HepG2 (cell line): Measurements from ENCODE around the gene IER5L.

Source experiments
- CEBPB ChIP-seq: IDR thresholded peaks from 2 replicates; pipeline ENCODE4 v1.6.1; 2011; ENCODE audit warnings: low read depth, low read length, improper control_type of control experiment, borderline replicate concordance
- ETV5 ChIP-seq: IDR thresholded peaks from 2 replicates; pipeline ENCODE4 v1.6.1; 2018; ENCODE audit warnings: missing biosample characterization, missing genetic modification reagents, inconsistent platforms, borderline replicate concordance
- TF ChIP-seq, protein P1 (sequence below): sonication (generic); formaldehyde crosslinking; IDR thresholded peaks from 2 replicates; pipeline ENCODE4 v1.5.1; 2020; ENCODE audit warnings: missing genetic modification reagents, mild to moderate bottlenecking, borderline replicate concordance
- TF ChIP-seq, protein P2 (sequence below): sonication (generic); formaldehyde crosslinking; IDR thresholded peaks from 2 replicates; pipeline ENCODE4 v1.5.0; 2020; ENCODE audit warnings: mild to moderate bottlenecking, missing genetic modification reagents, moderate library complexity
- TF ChIP-seq, protein P3 (sequence below): sonication (generic); formaldehyde crosslinking; IDR thresholded peaks from 2 replicates; pipeline ENCODE4 v1.4.0; 2020; ENCODE audit warnings: low read depth, missing genetic modification reagents

DNA sequence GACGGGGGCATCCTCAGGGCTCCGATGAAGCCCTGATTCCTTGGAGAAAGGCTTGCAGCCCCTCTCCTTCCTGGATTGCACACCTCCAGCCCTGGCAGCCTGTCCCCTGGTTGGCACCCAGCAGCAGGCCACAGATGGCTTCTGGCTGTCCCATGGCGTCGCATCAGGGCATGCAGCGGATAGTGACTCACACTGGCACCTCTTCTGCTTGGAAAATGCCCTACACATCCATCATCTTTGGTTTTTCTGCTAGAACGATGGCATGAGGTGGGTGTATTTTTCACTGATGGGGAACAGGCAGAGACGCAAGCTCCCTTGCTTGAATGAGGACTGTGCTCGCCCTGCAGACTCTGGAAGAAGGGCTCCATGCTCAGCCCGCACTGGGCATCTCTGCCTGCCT is 23.2 kb upstream of the IER5L start:
- TF ChIP-seq ETV5 (no peak), CEBPB (no peak)
- TF ChIP-seq, protein P1, sequence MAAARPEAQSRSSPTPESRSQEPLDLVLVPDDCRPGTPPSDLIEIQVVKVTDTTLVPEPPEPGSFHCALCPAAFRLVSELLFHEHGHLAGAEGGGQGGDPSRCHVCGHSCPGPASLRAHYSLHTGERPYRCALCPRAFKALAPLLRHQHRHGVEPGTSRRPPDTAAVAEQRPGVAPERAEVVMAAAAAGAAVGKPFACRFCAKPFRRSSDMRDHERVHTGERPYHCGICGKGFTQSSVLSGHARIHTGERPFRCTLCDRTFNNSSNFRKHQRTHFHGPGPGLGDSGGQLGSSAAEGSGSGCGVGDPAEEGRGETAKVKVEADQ (CRISPR knock-in tag), result no peak
- TF ChIP-seq, protein P2, sequence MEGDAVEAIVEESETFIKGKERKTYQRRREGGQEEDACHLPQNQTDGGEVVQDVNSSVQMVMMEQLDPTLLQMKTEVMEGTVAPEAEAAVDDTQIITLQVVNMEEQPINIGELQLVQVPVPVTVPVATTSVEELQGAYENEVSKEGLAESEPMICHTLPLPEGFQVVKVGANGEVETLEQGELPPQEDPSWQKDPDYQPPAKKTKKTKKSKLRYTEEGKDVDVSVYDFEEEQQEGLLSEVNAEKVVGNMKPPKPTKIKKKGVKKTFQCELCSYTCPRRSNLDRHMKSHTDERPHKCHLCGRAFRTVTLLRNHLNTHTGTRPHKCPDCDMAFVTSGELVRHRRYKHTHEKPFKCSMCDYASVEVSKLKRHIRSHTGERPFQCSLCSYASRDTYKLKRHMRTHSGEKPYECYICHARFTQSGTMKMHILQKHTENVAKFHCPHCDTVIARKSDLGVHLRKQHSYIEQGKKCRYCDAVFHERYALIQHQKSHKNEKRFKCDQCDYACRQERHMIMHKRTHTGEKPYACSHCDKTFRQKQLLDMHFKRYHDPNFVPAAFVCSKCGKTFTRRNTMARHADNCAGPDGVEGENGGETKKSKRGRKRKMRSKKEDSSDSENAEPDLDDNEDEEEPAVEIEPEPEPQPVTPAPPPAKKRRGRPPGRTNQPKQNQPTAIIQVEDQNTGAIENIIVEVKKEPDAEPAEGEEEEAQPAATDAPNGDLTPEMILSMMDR, result no peak
- TF ChIP-seq, protein P3, sequence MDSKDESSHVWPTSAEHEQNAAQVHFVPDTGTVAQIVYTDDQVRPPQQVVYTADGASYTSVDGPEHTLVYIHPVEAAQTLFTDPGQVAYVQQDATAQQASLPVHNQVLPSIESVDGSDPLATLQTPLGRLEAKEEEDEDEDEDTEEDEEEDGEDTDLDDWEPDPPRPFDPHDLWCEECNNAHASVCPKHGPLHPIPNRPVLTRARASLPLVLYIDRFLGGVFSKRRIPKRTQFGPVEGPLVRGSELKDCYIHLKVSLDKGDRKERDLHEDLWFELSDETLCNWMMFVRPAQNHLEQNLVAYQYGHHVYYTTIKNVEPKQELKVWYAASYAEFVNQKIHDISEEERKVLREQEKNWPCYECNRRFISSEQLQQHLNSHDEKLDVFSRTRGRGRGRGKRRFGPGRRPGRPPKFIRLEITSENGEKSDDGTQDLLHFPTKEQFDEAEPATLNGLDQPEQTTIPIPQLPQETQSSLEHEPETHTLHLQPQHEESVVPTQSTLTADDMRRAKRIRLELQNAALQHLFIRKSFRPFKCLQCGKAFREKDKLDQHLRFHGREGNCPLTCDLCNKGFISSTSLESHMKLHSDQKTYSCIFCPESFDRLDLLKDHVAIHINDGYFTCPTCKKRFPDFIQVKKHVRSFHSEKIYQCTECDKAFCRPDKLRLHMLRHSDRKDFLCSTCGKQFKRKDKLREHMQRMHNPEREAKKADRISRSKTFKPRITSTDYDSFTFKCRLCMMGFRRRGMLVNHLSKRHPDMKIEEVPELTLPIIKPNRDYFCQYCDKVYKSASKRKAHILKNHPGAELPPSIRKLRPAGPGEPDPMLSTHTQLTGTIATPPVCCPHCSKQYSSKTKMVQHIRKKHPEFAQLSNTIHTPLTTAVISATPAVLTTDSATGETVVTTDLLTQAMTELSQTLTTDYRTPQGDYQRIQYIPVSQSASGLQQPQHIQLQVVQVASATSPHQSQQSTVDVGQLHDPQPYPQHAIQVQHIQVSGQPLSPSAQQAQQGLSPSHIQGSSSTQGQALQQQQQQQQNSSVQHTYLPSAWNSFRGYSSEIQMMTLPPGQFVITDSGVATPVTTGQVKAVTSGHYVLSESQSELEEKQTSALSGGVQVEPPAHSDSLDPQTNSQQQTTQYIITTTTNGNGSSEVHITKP (CRISPR knock-in tag), result no peak
